Hematopoietic multipotent progenitor cell (in vitro differentiated cells): ENCODE results near the gene GRM7. TPM values are rescaled to one million over a fixed set of nuclear protein-coding genes. Genes with fewer than 3 reads are reported as not detected.
A peak's percentile ranks its signal among the peaks of the same experiment; 100 is the strongest.

Source experiments
- DNase-seq, 3 donors: peaks; one replicate each; pipeline ENCODE4 v3.0.0-alpha.2; 2011 to 2015; ENCODE audit warnings: low read depth in 2 of 3, low spot score in 2 of 3
- total RNA-seq: library from RNA; depleted of rRNA; stranded (reverse); fragments of >200 nt; gene quantifications from one replicate; pipeline ENCODE4 v1.2.3, GENCODE V29; 2012

The GRM7 gene
- total RNA-seq, 1 donor, result under 0.01 TPM

GRCh38 chr3:7752005-7752404, 891.1 kb downstream of the GRM7 start:
- DNase-seq, result no peak

GRCh38 chr3:7754653-7755441, 893.9 kb downstream of the GRM7 start:
- no peak for DNase-seq

DNA sequence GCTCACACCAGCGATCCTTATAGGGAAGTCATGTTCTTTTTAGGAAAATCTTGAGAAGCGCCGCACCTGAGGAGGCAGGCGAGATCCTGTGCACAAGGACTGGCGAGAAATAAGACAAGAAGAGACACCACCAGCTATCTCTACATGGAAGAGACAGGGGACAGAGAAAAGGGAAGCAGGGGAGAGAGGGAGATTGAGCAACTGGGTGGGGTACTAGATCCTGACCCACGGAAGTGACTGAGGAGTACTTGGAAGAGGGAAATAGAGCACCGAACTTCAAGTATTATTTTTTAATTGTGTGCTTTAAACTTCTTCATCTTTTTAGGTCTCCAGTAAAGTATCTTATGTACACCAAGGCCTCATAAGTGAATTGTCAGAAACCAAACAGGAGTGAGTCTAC, 898.7 kb downstream of the GRM7 start:
- DNase-seq, result no peak

DNA sequence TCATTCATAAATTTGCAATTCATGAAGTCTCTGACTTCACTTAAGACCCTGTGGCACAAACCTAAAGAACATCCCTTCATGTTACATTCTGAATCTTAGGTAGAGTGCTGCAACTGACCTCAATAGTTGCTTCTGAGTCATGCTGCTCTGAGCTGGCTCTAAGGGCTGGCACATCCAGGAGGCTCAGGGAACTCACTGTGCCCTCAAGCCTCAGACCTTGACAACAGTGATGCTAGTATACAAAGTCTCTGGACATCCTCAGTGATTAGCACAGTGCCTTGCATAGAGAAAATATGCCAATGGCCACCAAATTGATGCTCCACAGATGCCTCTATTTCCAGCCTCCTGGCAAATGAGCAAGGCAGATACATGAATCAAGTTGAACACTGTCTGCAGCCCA, 899.8 kb downstream of the GRM7 start:
- DNase-seq, result no peak

GRCh38 chr3:7764115-7764514, 903.2 kb downstream of the GRM7 start:
- no peak for DNase-seq

DNA sequence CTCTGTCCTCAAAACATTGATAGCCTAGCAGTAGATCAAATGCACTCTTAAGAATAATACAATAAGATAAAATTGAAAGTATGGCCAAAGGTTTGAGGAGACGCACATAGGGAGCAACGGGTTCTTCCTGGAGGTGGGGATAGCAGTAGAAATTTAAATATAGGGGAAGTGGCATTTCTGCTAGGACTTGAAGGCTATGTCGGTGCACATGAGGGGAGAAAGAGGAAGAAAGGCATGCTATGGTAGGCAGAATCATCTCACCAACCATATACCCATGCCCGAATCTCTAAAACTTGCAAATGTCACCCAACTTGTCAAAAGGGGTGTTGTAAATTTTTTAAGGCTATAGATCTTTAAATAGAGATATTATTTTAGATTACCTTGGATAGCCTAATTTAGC, 905.6 kb downstream of the GRM7 start:
- DNase-seq, result no peak

DNA sequence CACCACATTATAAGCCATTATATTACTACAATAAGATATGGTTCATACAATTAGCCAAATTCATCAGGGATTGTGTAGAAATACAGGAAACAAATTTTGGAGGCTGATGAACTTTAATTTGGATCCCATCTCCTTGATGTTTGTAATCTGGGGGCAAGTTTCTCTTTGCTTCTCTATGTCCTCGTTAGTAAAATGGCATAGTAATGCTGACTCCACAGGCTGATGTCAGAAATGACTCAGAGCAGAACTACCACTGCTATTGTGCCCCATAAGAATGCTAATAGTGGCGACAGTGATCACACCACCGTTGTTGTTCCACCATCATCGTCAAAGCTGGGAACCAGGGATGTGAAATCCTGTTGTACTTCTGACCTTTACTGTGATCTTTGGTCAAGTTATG, 918.4 kb downstream of the GRM7 start:
- no peak for DNase-seq

GRCh38 chr3:7781395-7781794, 920.5 kb downstream of the GRM7 start:
- no peak for DNase-seq

GRCh38 chr3:7787871-7788828, 927.2 kb downstream of the GRM7 start:
- no peak for DNase-seq

- DNase-seq, result no peak
These were observed 928.0 kb downstream of the GRM7 start for GRCh38 chr3:7788881-7789280.

DNA sequence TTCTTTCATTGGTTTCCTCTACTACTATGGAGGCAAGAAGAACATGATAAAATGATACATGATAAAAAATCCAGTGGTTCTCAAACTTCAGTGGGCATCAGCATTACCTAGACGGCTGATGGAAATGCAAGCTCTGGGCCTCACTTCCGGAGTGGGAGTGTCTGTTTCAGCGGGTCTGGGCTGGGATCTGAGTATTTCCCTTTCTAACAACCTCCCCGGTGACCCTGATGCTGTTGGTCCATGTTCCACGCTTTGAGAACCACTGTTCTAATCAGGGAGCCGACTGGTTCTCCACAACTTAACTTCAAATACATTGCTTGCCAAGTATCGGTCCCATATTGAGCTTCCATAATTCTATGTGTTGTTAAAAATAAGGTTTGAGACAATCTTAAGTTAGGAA, 928.4 kb downstream of the GRM7 start:
- DNase-seq, result no peak

- DNase-seq, result peak in 1 of 3 donors; percentile 45
These were observed 929.2 kb downstream of the GRM7 start for GRCh38 chr3:7790141-7790540.
